GM12878 (cell line): Measurements from ENCODE around the gene DPY19L2.
"Not testable (repeated sequence)": the region's sequence is repeated elsewhere in the genome, so short reads cannot be mapped to it uniquely, and the experiment has no call there.

ENCODE experiments used
- CHD4 ChIP-seq: fragments of 200-600 bp; sonication (generic); IDR thresholded peaks from 2 replicates; pipeline ENCODE4 v1.6.1; 2016; ENCODE audit warnings: mild to moderate bottlenecking
- RB1 ChIP-seq: fragments of 450-650 bp; formaldehyde crosslinking; IDR thresholded peaks from 2 replicates; pipeline ENCODE4 v1.6.1; 2017; ENCODE audit warnings: mild to moderate bottlenecking, borderline replicate concordance
- RFX5 ChIP-seq: IDR thresholded peaks from 2 replicates; pipeline ENCODE4 v1.6.1; 2011; ENCODE audit warnings: low read depth, low read length, improper control_type of control experiment
- ZNF24 ChIP-seq: fragments of 450-650 bp; IDR thresholded peaks from 2 replicates; pipeline ENCODE4 v1.6.1; 2017; ENCODE audit warnings: antibody characterized with exemption, mild to moderate bottlenecking
- TF ChIP-seq, protein P1 (sequence below), 3 experiments: IDR thresholded peaks in 2 of 3; conservative IDR thresholded peaks in 1 of 3; 2 replicates each; pipeline ENCODE4 v1.5.1; 2011; ENCODE audit warnings: low read depth in 3 of 3, low read length in 3 of 3, mild to moderate bottlenecking in 3 of 3, control low read depth in 2 of 3, moderate library complexity in 2 of 3, inconsistent platforms in 1 of 3, mixed read lengths in 1 of 3; ENCODE audit not compliant: control insufficient read depth in 2 of 3, insufficient read depth in 1 of 3; ENCODE audit errors: extremely low read depth in 1 of 3
- TF ChIP-seq, protein P2 (sequence below): fragments of 450-650 bp; IDR thresholded peaks from 2 replicates; pipeline ENCODE4 v1.6.1; 2017; ENCODE audit warnings: low read depth, mild to moderate bottlenecking, moderate library complexity

DNA sequence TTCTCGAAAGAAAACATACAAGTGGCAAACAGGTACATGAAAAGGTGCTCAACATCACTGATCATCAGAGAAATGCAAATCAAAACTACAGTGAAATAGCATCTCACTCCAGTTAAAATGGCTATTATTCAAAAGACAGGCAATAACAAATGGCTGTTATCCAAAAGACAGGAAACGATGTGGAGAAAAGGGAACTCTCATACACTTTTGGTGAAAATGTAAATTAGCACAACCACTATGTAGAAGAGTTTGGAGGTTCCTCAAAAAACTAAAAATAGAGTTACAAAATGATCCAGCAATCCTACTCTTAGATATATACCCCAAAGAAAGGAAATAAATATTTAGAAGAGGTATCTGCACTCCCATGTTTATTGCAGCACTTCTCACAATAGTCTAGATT is 90.7 kb downstream of the DPY19L2 start:
- TF ChIP-seq, protein P1, sequence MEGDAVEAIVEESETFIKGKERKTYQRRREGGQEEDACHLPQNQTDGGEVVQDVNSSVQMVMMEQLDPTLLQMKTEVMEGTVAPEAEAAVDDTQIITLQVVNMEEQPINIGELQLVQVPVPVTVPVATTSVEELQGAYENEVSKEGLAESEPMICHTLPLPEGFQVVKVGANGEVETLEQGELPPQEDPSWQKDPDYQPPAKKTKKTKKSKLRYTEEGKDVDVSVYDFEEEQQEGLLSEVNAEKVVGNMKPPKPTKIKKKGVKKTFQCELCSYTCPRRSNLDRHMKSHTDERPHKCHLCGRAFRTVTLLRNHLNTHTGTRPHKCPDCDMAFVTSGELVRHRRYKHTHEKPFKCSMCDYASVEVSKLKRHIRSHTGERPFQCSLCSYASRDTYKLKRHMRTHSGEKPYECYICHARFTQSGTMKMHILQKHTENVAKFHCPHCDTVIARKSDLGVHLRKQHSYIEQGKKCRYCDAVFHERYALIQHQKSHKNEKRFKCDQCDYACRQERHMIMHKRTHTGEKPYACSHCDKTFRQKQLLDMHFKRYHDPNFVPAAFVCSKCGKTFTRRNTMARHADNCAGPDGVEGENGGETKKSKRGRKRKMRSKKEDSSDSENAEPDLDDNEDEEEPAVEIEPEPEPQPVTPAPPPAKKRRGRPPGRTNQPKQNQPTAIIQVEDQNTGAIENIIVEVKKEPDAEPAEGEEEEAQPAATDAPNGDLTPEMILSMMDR (IDR thresholded peaks at IDR 0.05 in 2 of 3, conservative IDR thresholded peaks at IDR 0.05 in 1 of 3; ENCODE audit: control insufficient read depth in 2 of 3, extremely low read depth in 1 of 3, insufficient read depth in 1 of 3, low read depth in 3 of 3, low read length in 3 of 3): not testable (repeated sequence)
- TF ChIP-seq, protein P2, sequence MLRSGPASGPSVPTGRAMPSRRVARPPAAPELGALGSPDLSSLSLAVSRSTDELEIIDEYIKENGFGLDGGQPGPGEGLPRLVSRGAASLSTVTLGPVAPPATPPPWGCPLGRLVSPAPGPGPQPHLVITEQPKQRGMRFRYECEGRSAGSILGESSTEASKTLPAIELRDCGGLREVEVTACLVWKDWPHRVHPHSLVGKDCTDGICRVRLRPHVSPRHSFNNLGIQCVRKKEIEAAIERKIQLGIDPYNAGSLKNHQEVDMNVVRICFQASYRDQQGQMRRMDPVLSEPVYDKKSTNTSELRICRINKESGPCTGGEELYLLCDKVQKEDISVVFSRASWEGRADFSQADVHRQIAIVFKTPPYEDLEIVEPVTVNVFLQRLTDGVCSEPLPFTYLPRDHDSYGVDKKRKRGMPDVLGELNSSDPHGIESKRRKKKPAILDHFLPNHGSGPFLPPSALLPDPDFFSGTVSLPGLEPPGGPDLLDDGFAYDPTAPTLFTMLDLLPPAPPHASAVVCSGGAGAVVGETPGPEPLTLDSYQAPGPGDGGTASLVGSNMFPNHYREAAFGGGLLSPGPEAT: not testable (repeated sequence)
- not testable (repeated sequence) for TF ChIP-seq CHD4, RB1, ZNF24, RFX5
